ENCODE measurements around the gene SLU7. TPM values are rescaled to one million over a fixed set of nuclear protein-coding genes. Genes with fewer than 3 reads are reported as not detected.

The SLU7 gene
- total RNA-seq, 1 donor from 2014 or later: 48.4 TPM

DNA sequence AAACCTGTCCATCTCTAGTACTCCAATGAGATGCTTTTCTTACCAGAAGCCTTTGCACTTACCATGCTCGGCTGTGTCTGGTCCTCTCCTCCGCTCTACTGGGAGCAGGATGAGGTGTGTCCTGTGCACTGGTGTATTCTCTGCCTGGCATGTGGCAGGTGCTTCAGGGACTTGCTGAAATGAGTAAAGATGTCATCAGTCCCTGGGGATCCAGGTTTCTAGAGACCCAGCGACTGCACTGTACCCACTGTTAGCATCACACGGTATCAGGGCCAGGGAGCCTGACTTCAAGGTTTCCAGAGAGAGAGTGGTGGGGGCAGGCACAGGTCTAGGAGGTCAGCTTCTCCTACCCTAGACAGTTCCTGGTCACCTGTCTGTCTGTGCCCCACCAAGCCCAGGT lies 13.3 kb upstream of the SLU7 start:
- Histone ChIP-seq H3K4me3 (ENCODE audit: insufficient read depth, low read depth, low read length) (no peak overlapping the region), H4K20me1 (ENCODE audit: insufficient read depth, low read length) (no peaks in the 10 kb centered on the region), H3K4me1 (ENCODE audit: insufficient read depth, low read length) (no peaks in the 10 kb centered on the region), H3K4me2 (ENCODE audit: low read length) (no peak overlapping the region), H3K27me3 (ENCODE audit: insufficient read depth, low read length) (no peaks in the 10 kb centered on the region), H3K27ac (ENCODE audit: low read depth, low read length) (no peak overlapping the region), H3K9me3 (ENCODE audit: insufficient read depth, low read depth, low read length) (no peaks in the 10 kb centered on the region), H2AFZ (ENCODE audit: low read depth, low read length) (no peak overlapping the region), H3K79me2 (ENCODE audit: insufficient read depth, low read length) (no peaks in the 10 kb centered on the region), H3K9ac (ENCODE audit: low read length) (no peak overlapping the region), H3K36me3 (ENCODE audit: insufficient read depth, low read length) (peaks cover 11% of the 10 kb centered on the region)
- Mint-ChIP-seq H3K36me3 (ENCODE audit: low read depth, unreplicated experiment) (no peaks in the 10 kb centered on the region), H3K4me3 (ENCODE audit: unreplicated experiment) (no peak overlapping the region), H3K27me3 (ENCODE audit: low read depth, unreplicated experiment) (peaks cover 13% of the 10 kb centered on the region), H3K27ac (ENCODE audit: unreplicated experiment) (no peak overlapping the region), H3K9me3 (ENCODE audit: unreplicated experiment) (no peaks in the 10 kb centered on the region), H3K4me1 (ENCODE audit: low read depth, unreplicated experiment) (peaks cover 5% of the 10 kb centered on the region)
- TF ChIP-seq EZH2 (IDR thresholded peaks at IDR 0.05; ENCODE audit: insufficient read depth, low read length): no peak
- TF ChIP-seq, protein P1, sequence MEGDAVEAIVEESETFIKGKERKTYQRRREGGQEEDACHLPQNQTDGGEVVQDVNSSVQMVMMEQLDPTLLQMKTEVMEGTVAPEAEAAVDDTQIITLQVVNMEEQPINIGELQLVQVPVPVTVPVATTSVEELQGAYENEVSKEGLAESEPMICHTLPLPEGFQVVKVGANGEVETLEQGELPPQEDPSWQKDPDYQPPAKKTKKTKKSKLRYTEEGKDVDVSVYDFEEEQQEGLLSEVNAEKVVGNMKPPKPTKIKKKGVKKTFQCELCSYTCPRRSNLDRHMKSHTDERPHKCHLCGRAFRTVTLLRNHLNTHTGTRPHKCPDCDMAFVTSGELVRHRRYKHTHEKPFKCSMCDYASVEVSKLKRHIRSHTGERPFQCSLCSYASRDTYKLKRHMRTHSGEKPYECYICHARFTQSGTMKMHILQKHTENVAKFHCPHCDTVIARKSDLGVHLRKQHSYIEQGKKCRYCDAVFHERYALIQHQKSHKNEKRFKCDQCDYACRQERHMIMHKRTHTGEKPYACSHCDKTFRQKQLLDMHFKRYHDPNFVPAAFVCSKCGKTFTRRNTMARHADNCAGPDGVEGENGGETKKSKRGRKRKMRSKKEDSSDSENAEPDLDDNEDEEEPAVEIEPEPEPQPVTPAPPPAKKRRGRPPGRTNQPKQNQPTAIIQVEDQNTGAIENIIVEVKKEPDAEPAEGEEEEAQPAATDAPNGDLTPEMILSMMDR (IDR thresholded peaks at IDR 0.05; ENCODE audit: insufficient read depth, low read depth, low read length): no peak
- DNase-seq (ENCODE audit: low read depth) (no peak), FAIRE-seq (no peak)

GRCh38 chr5:160427607-160428006 lies 8.7 kb upstream of the SLU7 start:
- Mint-ChIP-seq H3K4me1 (ENCODE audit: low read depth, unreplicated experiment) (peaks cover 5% of the 10 kb centered on the region), H3K27me3 (ENCODE audit: low read depth, unreplicated experiment) (no peaks in the 10 kb centered on the region), H3K36me3 (ENCODE audit: low read depth, unreplicated experiment) (no peaks in the 10 kb centered on the region), H3K9me3 (ENCODE audit: unreplicated experiment) (no peaks in the 10 kb centered on the region), H3K27ac (ENCODE audit: unreplicated experiment) (no peak overlapping the region), H3K4me3 (ENCODE audit: unreplicated experiment) (no peak overlapping the region)
- FAIRE-seq: no peak
- no peak overlapping the region for H3K4me2 ChIP-seq (ENCODE audit: low read length)
- H3K9ac ChIP-seq (ENCODE audit: low read length): no peak overlapping the region
- H2AFZ ChIP-seq (ENCODE audit: low read depth, low read length): no peak overlapping the region
- H3K79me2 ChIP-seq (ENCODE audit: insufficient read depth, low read length): peaks cover 33% of the 10 kb centered on the region
- no peaks in the 10 kb centered on the region for H3K27me3 ChIP-seq (ENCODE audit: insufficient read depth, low read length)
- H3K4me3 ChIP-seq (ENCODE audit: insufficient read depth, low read depth, low read length): no peak overlapping the region
- no peak for TF ChIP-seq EZH2 (IDR thresholded peaks at IDR 0.05; ENCODE audit: insufficient read depth, low read length)
- TF ChIP-seq, protein P1 (IDR thresholded peaks at IDR 0.05; ENCODE audit: insufficient read depth, low read depth, low read length): no peak
- no peaks in the 10 kb centered on the region for H3K9me3 ChIP-seq (ENCODE audit: insufficient read depth, low read depth, low read length)
- H3K4me1 ChIP-seq (ENCODE audit: insufficient read depth, low read length): peaks cover 10% of the 10 kb centered on the region
- H4K20me1 ChIP-seq (ENCODE audit: insufficient read depth, low read length): no peaks in the 10 kb centered on the region
- H3K36me3 ChIP-seq (ENCODE audit: insufficient read depth, low read length): peaks cover 17% of the 10 kb centered on the region
- H3K27ac ChIP-seq (ENCODE audit: low read depth, low read length): no peak overlapping the region
- DNase-seq (ENCODE audit: low read depth): no peak

DNA sequence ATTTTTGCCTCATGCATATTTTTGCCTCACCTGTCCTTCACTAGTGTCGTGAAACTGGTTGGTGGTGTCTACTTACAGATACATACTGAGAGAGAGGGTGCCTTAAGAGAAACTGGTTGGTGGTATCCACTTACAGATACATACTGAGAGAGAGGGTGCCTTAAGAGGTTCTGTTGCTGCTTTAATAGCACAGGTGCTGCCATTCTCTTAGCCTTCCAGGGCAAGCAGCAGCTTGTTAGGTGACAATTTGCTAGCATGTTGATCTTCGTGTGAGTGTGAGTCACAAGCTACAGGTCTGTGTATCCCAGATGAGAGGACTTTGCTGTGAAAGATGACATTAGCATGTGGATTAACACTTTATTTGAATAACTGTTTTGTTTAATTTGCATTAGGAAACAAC lies 4.2 kb upstream of the SLU7 start:
- Mint-ChIP-seq H3K9me3 (ENCODE audit: unreplicated experiment) (no peaks in the 10 kb centered on the region), H3K4me1 (ENCODE audit: low read depth, unreplicated experiment) (peaks cover 10% of the 10 kb centered on the region), H3K4me3 (ENCODE audit: unreplicated experiment) (peak overlapping the region; percentile 12), H3K36me3 (ENCODE audit: low read depth, unreplicated experiment) (no peaks in the 10 kb centered on the region), H3K27ac (ENCODE audit: unreplicated experiment) (no peak overlapping the region), H3K27me3 (ENCODE audit: low read depth, unreplicated experiment) (no peaks in the 10 kb centered on the region)
- Histone ChIP-seq H3K9me3 (ENCODE audit: insufficient read depth, low read depth, low read length) (no peaks in the 10 kb centered on the region), H3K4me1 (ENCODE audit: insufficient read depth, low read length) (peaks cover 18% of the 10 kb centered on the region), H3K79me2 (ENCODE audit: insufficient read depth, low read length) (peaks cover 49% of the 10 kb centered on the region), H3K27me3 (ENCODE audit: insufficient read depth, low read length) (no peaks in the 10 kb centered on the region), H2AFZ (ENCODE audit: low read depth, low read length) (no peak overlapping the region), H3K27ac (ENCODE audit: low read depth, low read length) (no peak overlapping the region), H3K36me3 (ENCODE audit: insufficient read depth, low read length) (peaks cover 6% of the 10 kb centered on the region), H3K4me2 (ENCODE audit: low read length) (peak overlapping the region; percentile 91), H3K9ac (ENCODE audit: low read length) (peak overlapping the region; percentile 83), H4K20me1 (ENCODE audit: insufficient read depth, low read length) (no peaks in the 10 kb centered on the region), H3K4me3 (ENCODE audit: insufficient read depth, low read depth, low read length) (peak overlapping the region; percentile 86)
- FAIRE-seq (no peak), DNase-seq (ENCODE audit: low read depth) (no peak)
- TF ChIP-seq, protein P1 (IDR thresholded peaks at IDR 0.05; ENCODE audit: insufficient read depth, low read depth, low read length): no peak
- no peak for TF ChIP-seq EZH2 (IDR thresholded peaks at IDR 0.05; ENCODE audit: insufficient read depth, low read length)
